Measurements from ENCODE around the gene DNAH17.
A peak's percentile ranks its signal among the peaks of the same experiment; 100 is the strongest.

The DNAH17 gene

GRCh38 chr17:78428836-78429617 is 148.2 kb downstream of the DNAH17 start:
- no peak for DNase-seq (ENCODE audit: low spot score)

GRCh38 chr17:78428025-78428575 is 149.1 kb downstream of the DNAH17 start:
- no peak for DNase-seq (ENCODE audit: low spot score)

- DNase-seq (ENCODE audit: low spot score), result no peak
Observed at GRCh38 chr17:78427140-78427539, 150.1 kb downstream of the DNAH17 start.

GRCh38 chr17:78426293-78426879 is 150.8 kb downstream of the DNAH17 start:
- DNase-seq (ENCODE audit: low spot score), result no peak

- DNase-seq (ENCODE audit: low spot score), result no peak
Observed at GRCh38 chr17:78425429-78425828, 151.8 kb downstream of the DNAH17 start.

- DNase-seq (ENCODE audit: low spot score), result no peak
Observed at GRCh38 chr17:78423961-78424675, 153.1 kb downstream of the DNAH17 start.

GRCh38 chr17:78422872-78423588 is 154.2 kb downstream of the DNAH17 start:
- DNase-seq (ENCODE audit: low spot score), result no peak

- DNase-seq (ENCODE audit: low spot score), result no peak
Observed at GRCh38 chr17:78422267-78422605, 155.0 kb downstream of the DNAH17 start.

GRCh38 chr17:78421534-78422266 is 155.5 kb downstream of the DNAH17 start:
- DNase-seq (ENCODE audit: low spot score), result peak; percentile 75

GRCh38 chr17:78421084-78421533 is 156.1 kb downstream of the DNAH17 start:
- DNase-seq (ENCODE audit: low spot score), result no peak

- DNase-seq (ENCODE audit: low spot score), result no peak
Observed at GRCh38 chr17:78419970-78420815, 157.0 kb downstream of the DNAH17 start.

GRCh38 chr17:78418326-78419026 is 158.7 kb downstream of the DNAH17 start:
- DNase-seq (ENCODE audit: low spot score), result no peak

GRCh38 chr17:78417531-78417909 is 159.7 kb downstream of the DNAH17 start:
- no peak for DNase-seq (ENCODE audit: low spot score)

GRCh38 chr17:78416791-78417530 is 160.2 kb downstream of the DNAH17 start:
- no peak for DNase-seq (ENCODE audit: low spot score)

- DNase-seq (ENCODE audit: low spot score), result no peak
Observed at GRCh38 chr17:78415821-78416711, 161.1 kb downstream of the DNAH17 start.

GRCh38 chr17:78414178-78415162 is 162.7 kb downstream of the DNAH17 start:
- peak; percentile 33 for DNase-seq (ENCODE audit: low spot score)

GRCh38 chr17:78412403-78412802 is 164.8 kb downstream of the DNAH17 start:
- DNase-seq (ENCODE audit: low spot score), result peak; percentile 30
